HUES6 (cell line): ENCODE data around the gene MME.

Experiments
- H3K27ac ChIP-seq: 2 replicates; pipeline ENCODE4 v1.7.0; 2013; ENCODE audit warnings: low read depth, mild to moderate bottlenecking, low read length, inconsistent platforms
- H3K27me3 ChIP-seq: 2 replicates; pipeline ENCODE4 v1.6.1; 2013; ENCODE audit warnings: low read length; ENCODE audit not compliant: control insufficient read depth, insufficient read depth
- H3K36me3 ChIP-seq: 2 replicates; pipeline ENCODE4 v1.6.1; 2013; ENCODE audit warnings: low read length; ENCODE audit not compliant: control insufficient read depth, insufficient read depth
- H3K4me1 ChIP-seq: 2 replicates; pipeline ENCODE4 v1.6.1; 2013; ENCODE audit warnings: low read length; ENCODE audit not compliant: control insufficient read depth, insufficient read depth
- H3K4me3 ChIP-seq: 2 replicates; pipeline ENCODE4 v1.5.1; 2013; ENCODE audit warnings: low read depth, low read length
- H3K9ac ChIP-seq: one replicate; pipeline ENCODE4 v1.6.1; 2013; ENCODE audit warnings: mild to moderate bottlenecking, low read length
- H3K9me3 ChIP-seq: 2 replicates; pipeline ENCODE4 v1.6.1; 2013; ENCODE audit warnings: low read depth, low read length; ENCODE audit not compliant: control insufficient read depth, insufficient read depth

MME gene

DNA sequence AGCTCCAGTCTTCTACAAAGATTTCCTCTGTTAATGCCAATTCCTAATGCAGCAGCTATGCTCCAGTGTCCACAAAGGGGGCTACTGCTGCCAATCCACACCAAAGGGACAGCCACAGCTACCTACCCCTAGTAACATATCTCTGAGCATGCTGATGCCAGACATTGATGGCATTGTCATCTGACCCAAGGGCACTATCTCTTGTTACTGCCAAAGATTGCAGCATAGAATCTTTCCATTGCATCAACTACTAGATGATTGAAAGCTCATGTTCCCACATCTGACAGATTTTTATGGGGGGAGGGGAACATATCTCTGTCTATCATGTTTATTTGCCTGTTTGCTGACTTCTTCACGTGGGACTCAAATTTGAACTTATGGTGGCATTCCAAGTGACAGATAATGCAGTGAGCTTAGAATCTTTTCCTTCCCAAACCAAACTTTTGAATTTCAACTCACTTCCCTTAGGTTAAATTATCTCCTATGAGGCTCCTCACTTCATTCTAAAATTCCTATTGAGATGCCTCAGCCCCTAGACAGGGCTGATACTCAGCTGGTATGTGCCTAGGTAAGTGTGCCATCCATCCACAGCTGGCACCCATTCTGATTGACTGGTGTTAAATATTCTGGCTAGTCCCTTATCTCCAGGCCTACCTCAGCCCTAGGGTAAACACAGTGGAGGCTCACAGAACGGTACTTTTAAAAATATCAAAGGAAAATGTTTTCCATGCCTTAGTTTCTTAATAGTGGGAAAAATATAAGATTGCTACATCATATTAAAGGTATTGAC, 113.0 kb downstream of the MME start:
- no peaks in the 10 kb centered on the region for H3K4me1 ChIP-seq
- H3K27me3 ChIP-seq, result no peaks in the 10 kb centered on the region
- no peak overlapping the region for H3K4me3 ChIP-seq
- no peaks in the 10 kb centered on the region for H3K9me3 ChIP-seq
- no peak overlapping the region for H3K9ac ChIP-seq
- H3K27ac ChIP-seq, result no peak overlapping the region
- no peaks in the 10 kb centered on the region for H3K36me3 ChIP-seq

DNA sequence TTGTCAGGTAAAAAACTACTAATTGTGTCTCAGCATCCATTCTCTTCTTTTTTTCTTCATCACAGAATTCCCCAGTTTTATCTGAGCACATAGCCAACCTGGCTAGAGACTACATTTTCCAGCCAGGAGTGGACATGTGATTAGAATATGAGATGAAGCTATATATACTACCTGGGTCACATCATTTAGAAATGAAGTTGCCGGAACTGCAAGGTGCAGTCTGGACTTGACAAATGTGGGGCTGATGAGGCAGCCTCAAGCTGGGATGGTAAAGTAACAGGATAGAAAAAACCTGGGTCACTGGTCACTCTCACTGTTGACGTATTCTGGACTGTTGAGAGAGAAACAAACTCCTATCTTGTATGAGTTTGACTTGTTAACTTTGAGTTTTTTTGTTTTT, 113.7 kb downstream of the MME start:
- Histone ChIP-seq H3K9ac (no peak overlapping the region), H3K27me3 (no peaks in the 10 kb centered on the region), H3K36me3 (no peaks in the 10 kb centered on the region), H3K4me3 (no peak overlapping the region), H3K27ac (no peak overlapping the region), H3K9me3 (no peaks in the 10 kb centered on the region), H3K4me1 (no peaks in the 10 kb centered on the region)

DNA sequence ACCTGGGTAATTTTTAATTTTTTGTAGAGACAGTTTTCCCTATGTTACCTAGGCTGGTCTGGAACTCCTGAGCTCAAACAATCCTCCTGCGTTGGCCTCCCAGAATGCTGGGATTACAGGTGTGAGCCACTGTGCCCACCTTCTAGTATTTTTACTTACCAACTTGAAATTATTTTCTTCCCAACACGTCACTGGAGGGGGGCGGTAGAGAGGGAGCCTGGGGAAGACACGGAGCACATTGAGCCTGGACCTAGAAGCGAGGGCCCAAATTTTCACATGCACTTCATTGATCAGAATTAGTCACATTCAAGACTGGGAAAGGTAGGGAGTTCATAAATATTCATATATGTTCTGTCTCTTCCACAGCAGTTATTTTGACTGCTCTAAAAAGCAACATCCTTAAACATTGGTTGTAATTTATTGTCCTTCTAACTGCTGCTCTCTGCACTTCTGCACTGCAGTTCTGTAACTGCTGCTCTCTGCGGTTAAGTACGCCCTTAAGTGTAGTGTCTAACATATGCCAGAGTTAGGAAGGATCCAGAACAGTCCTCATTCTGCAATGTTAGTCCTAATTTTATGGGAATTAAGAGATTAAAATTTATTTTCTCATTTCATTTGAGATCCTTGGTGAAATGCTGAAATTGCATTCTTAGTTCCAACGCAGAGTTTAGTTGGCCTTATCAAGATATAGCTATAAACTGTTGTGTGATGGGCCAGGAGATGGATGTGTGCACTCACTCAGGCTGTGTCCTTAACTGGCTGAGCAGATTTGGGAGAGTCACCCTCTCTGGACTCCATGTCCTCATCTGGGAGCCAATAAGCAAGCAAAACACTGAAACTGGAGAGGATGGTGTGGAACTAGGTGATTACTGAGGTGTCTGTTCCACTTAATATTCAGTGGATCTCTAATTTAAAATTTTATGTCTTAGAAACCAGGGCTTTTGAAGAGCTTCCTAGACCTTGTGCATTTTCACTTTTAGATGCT, 115.1 kb downstream of the MME start:
- Histone ChIP-seq H3K9me3 (no peaks in the 10 kb centered on the region), H3K27me3 (no peaks in the 10 kb centered on the region), H3K36me3 (no peaks in the 10 kb centered on the region), H3K27ac (no peak overlapping the region), H3K9ac (no peak overlapping the region), H3K4me1 (no peaks in the 10 kb centered on the region), H3K4me3 (no peak overlapping the region)

GRCh38 chr3:155196131-155197021, 116.3 kb downstream of the MME start:
- Histone ChIP-seq H3K9ac (no peak overlapping the region), H3K36me3 (no peaks in the 10 kb centered on the region), H3K27me3 (no peaks in the 10 kb centered on the region), H3K9me3 (no peaks in the 10 kb centered on the region), H3K4me1 (no peaks in the 10 kb centered on the region), H3K4me3 (no peak overlapping the region), H3K27ac (no peak overlapping the region)

DNA sequence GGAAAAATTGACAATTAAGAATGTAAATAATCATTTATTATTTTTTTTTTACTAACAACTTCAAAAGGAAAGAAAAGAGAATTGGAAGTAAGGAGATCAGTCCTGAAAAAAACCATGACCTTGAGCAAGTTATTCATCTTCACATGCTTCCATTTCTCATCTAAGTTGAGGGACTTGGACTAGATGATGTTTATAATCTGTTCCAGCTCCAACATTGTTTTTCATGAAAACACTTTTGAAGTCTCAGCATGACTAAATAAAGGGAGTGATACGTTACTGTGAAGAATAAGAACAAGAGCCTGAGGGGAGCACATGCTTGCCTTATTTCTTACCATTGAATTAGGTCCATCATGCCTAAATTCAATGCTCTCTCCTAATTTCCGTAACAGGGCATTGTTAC, 117.7 kb downstream of the MME start:
- Histone ChIP-seq H3K27me3 (no peaks in the 10 kb centered on the region), H3K4me3 (no peak overlapping the region), H3K27ac (no peak overlapping the region), H3K9me3 (no peaks in the 10 kb centered on the region), H3K36me3 (no peaks in the 10 kb centered on the region; the same call in 1 of the 2 replicates), H3K4me1 (no peaks in the 10 kb centered on the region), H3K9ac (no peak overlapping the region)

GRCh38 chr3:155202626-155203025, 122.5 kb downstream of the MME start:
- H3K27ac ChIP-seq, result no peak overlapping the region
- H3K9me3 ChIP-seq, result no peaks in the 10 kb centered on the region
- no peak overlapping the region for H3K4me3 ChIP-seq
- no peaks in the 10 kb centered on the region for H3K4me1 ChIP-seq
- H3K27me3 ChIP-seq, result no peaks in the 10 kb centered on the region
- no peaks in the 10 kb centered on the region; the same call in 1 of the 2 replicates for H3K36me3 ChIP-seq
- no peak overlapping the region for H3K9ac ChIP-seq

GRCh38 chr3:155204851-155205250, 124.7 kb downstream of the MME start:
- no peaks in the 10 kb centered on the region for H3K27me3 ChIP-seq
- no peaks in the 10 kb centered on the region; the same call in 1 of the 2 replicates for H3K36me3 ChIP-seq
- H3K27ac ChIP-seq, result no peak overlapping the region
- no peaks in the 10 kb centered on the region for H3K9me3 ChIP-seq
- no peak overlapping the region for H3K9ac ChIP-seq
- peaks cover 5% of the 10 kb centered on the region; the same call in 1 of the 2 replicates for H3K4me1 ChIP-seq
- H3K4me3 ChIP-seq, result no peak overlapping the region

GRCh38 chr3:155208183-155208800, 128.2 kb downstream of the MME start:
- peaks cover 5% of the 10 kb centered on the region; the same call in 1 of the 2 replicates for H3K4me1 ChIP-seq
- no peaks in the 10 kb centered on the region for H3K27me3 ChIP-seq
- H3K9ac ChIP-seq, result no peak overlapping the region
- H3K4me3 ChIP-seq, result no peak overlapping the region
- H3K36me3 ChIP-seq, result no peaks in the 10 kb centered on the region; the same call in 1 of the 2 replicates
- H3K9me3 ChIP-seq, result no peaks in the 10 kb centered on the region
- H3K27ac ChIP-seq, result no peak overlapping the region

- no peaks in the 10 kb centered on the region; the same call in 1 of the 2 replicates for H3K36me3 ChIP-seq
- no peak overlapping the region for H3K4me3 ChIP-seq
- no peaks in the 10 kb centered on the region for H3K27me3 ChIP-seq
- peaks cover 5% of the 10 kb centered on the region; the same call in 1 of the 2 replicates for H3K4me1 ChIP-seq
- no peak overlapping the region for H3K27ac ChIP-seq
- no peak overlapping the region for H3K9ac ChIP-seq
- H3K9me3 ChIP-seq, result no peaks in the 10 kb centered on the region
These were observed 130.6 kb downstream of the MME start for GRCh38 chr3:155210736-155211135.

DNA sequence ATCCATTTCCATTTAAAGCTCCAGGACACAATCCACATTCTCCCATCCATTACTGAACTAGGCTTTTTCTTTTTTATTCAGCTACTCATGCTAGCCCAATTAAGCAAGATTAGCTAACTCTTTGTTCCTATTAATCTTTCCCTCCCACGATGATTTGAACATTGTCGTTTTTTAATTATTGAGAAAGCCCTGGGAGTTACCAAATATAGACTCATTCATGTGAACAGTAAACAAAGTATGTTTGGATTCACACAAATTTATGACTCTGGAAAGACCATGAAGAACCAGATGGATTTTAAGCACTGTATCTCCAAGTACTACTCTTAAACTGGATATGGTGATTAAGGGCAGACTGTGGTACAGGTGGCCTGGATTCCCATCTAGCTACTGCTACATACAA, 131.1 kb downstream of the MME start:
- no peak overlapping the region for H3K27ac ChIP-seq
- H3K4me3 ChIP-seq, result no peak overlapping the region
- H3K9me3 ChIP-seq, result peaks cover 4% of the 10 kb centered on the region; the same call in 1 of the 2 replicates
- H3K36me3 ChIP-seq, result no peaks in the 10 kb centered on the region; the same call in 1 of the 2 replicates
- peaks cover 5% of the 10 kb centered on the region; the same call in 1 of the 2 replicates for H3K4me1 ChIP-seq
- H3K9ac ChIP-seq, result no peak overlapping the region
- no peaks in the 10 kb centered on the region for H3K27me3 ChIP-seq
